ENCODE measurements around the gene PSAPL1. TPM values are rescaled to one million over a fixed set of nuclear protein-coding genes. Genes with fewer than 3 reads are reported as not detected.

PSAPL1 gene
- total and polyA plus RNA-seq, 8 donors: 0.03 to 37.5 (median 5.7) TPM; not detected in 2

GRCh38 chr4:7419961-7420660 lies 14.6 kb downstream of the PSAPL1 start:
- peak in 1 of 2 donors; percentile 4 for DNase-seq
- Histone ChIP-seq H3K27me3 (no peaks in the 10 kb centered on the region), H3K27ac (no peak overlapping the region), H3K4me3 (no peak overlapping the region), H3K4me1 (no peaks in the 10 kb centered on the region), H3K9me3 (peaks cover 0 to 7% (median 0%) of the 10 kb centered on the region in 4 donors), H3K36me3 (no peaks in the 10 kb centered on the region)
- WGBS, 5 donors: 43 to 83% (median 50%) methylated on average over 3 to 4 of the region's 4 CpGs
- intact Hi-C loops (cut with DNase I; ENCODE audit: low total_unique reads): no loop called here
- TF ChIP-seq CTCF (IDR thresholded peaks at IDR 0.05): no peak
- TF ChIP-seq POLR2AphosphoS5 (IDR thresholded peaks at IDR 0.05): no peak
- no peak for TF ChIP-seq EP300 (IDR thresholded peaks at IDR 0.05)
- TF ChIP-seq POLR2A (IDR thresholded peaks at IDR 0.05): no peak

GRCh38 chr4:7418131-7418943 lies 16.4 kb downstream of the PSAPL1 start:
- intact Hi-C loops (cut with DNase I; ENCODE audit: low total_unique reads): no loop called here
- Histone ChIP-seq H3K4me3 (no peak overlapping the region), H3K4me1 (no peaks in the 10 kb centered on the region), H3K9me3 (peaks cover 0 to 7% (median 0%) of the 10 kb centered on the region in 4 donors), H3K27ac (no peak overlapping the region), H3K27me3 (peaks cover 0 to 9% (median 0%) of the 10 kb centered on the region in 3 donors), H3K36me3 (no peaks in the 10 kb centered on the region)
- TF ChIP-seq EP300 (IDR thresholded peaks at IDR 0.05) (no peak), POLR2AphosphoS5 (IDR thresholded peaks at IDR 0.05) (no peak), CTCF (IDR thresholded peaks at IDR 0.05) (no peak), POLR2A (IDR thresholded peaks at IDR 0.05) (no peak)
- peak in 1 of 2 donors; percentile 14 for DNase-seq
- WGBS, 5 donors: 84 to 89% (median 86%) methylated on average over 15 of the region's 15 CpGs

GRCh38 chr4:7417639-7418038 lies 17.1 kb downstream of the PSAPL1 start:
- 80 to 89% (median 82%) methylated on average over 9 of the region's 9 CpGs for WGBS, 5 donors
- H3K4me1 ChIP-seq: no peaks in the 10 kb centered on the region
- TF ChIP-seq CTCF (IDR thresholded peaks at IDR 0.05) (no peak), EP300 (IDR thresholded peaks at IDR 0.05) (no peak), POLR2A (IDR thresholded peaks at IDR 0.05) (no peak), POLR2AphosphoS5 (IDR thresholded peaks at IDR 0.05) (no peak)
- no peak overlapping the region for H3K4me3 ChIP-seq
- no peaks in the 10 kb centered on the region for H3K36me3 ChIP-seq
- peaks cover 0 to 13% (median 0%) of the 10 kb centered on the region in 3 donors for H3K27me3 ChIP-seq
- no peak overlapping the region for H3K27ac ChIP-seq
- peak in 1 of 2 donors; percentile 8 for DNase-seq
- intact Hi-C loops (cut with DNase I; ENCODE audit: low total_unique reads): no loop called here
- H3K9me3 ChIP-seq: peaks cover 0 to 7% (median 0%) of the 10 kb centered on the region in 4 donors

- Histone ChIP-seq H3K9me3 (peaks cover 0 to 7% (median 0%) of the 10 kb centered on the region in 4 donors), H3K27ac (no peak overlapping the region), H3K27me3 (peaks cover 0 to 20% (median 0%) of the 10 kb centered on the region in 3 donors), H3K36me3 (no peaks in the 10 kb centered on the region), H3K4me3 (no peak overlapping the region), H3K4me1 (peaks cover 0 to 6% (median 3%) of the 10 kb centered on the region in 4 donors)
- intact Hi-C loops (cut with DNase I; ENCODE audit: low total_unique reads): no loop called here
- TF ChIP-seq POLR2AphosphoS5 (IDR thresholded peaks at IDR 0.05) (no peak), POLR2A (IDR thresholded peaks at IDR 0.05) (no peak), CTCF (IDR thresholded peaks at IDR 0.05) (no peak), EP300 (IDR thresholded peaks at IDR 0.05) (no peak)
- 82 to 87% (median 85%) methylated on average over 14 of the region's 14 CpGs for WGBS, 5 donors
- DNase-seq: peak in 1 of 2 donors; percentile 20
These were observed 17.8 kb downstream of the PSAPL1 start for GRCh38 chr4:7416745-7417432.
